ENCODE results near the gene NDUFV1. TPM values are rescaled to one million over a fixed set of nuclear protein-coding genes. Genes with fewer than 3 reads are reported as not detected.

Gene NDUFV1
- polyA plus RNA-seq, 2 of the 4 experiments (the other 2 are of a cell fraction), result 95.1 to 163 TPM

GRCh38 chr11:67614730-67615714 is 8.3 kb downstream of the NDUFV1 start (continued):
- TF ChIP-seq REST (IDR thresholded peaks at IDR 0.05), result no peak

- H3K4me2 ChIP-seq, result no peak overlapping the region
- no peak overlapping the region for H3K27ac ChIP-seq
- TF ChIP-seq SREBF2 (IDR thresholded peaks at IDR 0.05), result no peak
- no peak for TF ChIP-seq HES2 (IDR thresholded peaks at IDR 0.05)
- no peak for TF ChIP-seq KDM1A (IDR thresholded peaks at IDR 0.05; ENCODE audit: low read depth)
- TF ChIP-seq EHMT2 (IDR thresholded peaks at IDR 0.05; ENCODE audit: low read depth), result no peak
- no peak for TF ChIP-seq BCL3 (IDR thresholded peaks at IDR 0.05)
- TF ChIP-seq JUN (IDR thresholded peaks at IDR 0.05), result no peak
- no peak for TF ChIP-seq BHLHE40 (IDR thresholded peaks at IDR 0.05; ENCODE audit: low read depth, low read length)
- no peak overlapping the region for H3K4me3 ChIP-seq
- no peaks in the 10 kb centered on the region for H3K9me3 ChIP-seq
- peak in 1 of 2 experiments; percentile 2; a peak in 1 of 6 replicates for ATAC-seq
- ChIA-PET POLR2A (no interaction called here), CTCF (interaction anchor here (0.6 to 10.2 kb wide), 6 partner anchors 10 to 39 kb away, joined by 3 to 181 read pairs (median 11); partner anchors contain the start of genes GSTP1 and NUDT8)
- FAIRE-seq, result no peak
- DNase-seq (ENCODE audit: low read depth in 1 of 2, low spot score in 1 of 2), result no peak
- 84% methylated on average over 26 of the region's 34 CpGs for WGBS (ENCODE audit: missing lambda C conversion rate)
- H3K4me1 ChIP-seq, result no peaks in the 10 kb centered on the region
Observed at GRCh38 chr11:67615728-67616430, 9.1 kb downstream of the NDUFV1 start.

GRCh38 chr11:67616431-67617242 is 9.9 kb downstream of the NDUFV1 start:
- Histone ChIP-seq H3K4me3 (no peak overlapping the region), H3K4me2 (no peak overlapping the region), H3K27ac (no peak overlapping the region), H3K9me3 (no peaks in the 10 kb centered on the region), H3K4me1 (no peaks in the 10 kb centered on the region)
- POLR2A ChIA-PET, result no interaction called here
- FAIRE-seq (no peak), DNase-seq (ENCODE audit: low read depth in 1 of 2, low spot score in 1 of 2) (no peak), ATAC-seq (0 out of 6 replicates have a peak, but pooled peaks of 1 of the 2 experiments have one; percentile 7)
- 64% methylated on average over 11 of the region's 11 CpGs for WGBS (ENCODE audit: missing lambda C conversion rate)
- CTCF ChIA-PET, result interaction anchor here (0.6 to 10.2 kb wide), 6 partner anchors 9 to 45 kb away, joined by 3 to 181 read pairs (median 4); partner anchors contain the start of gene NUDT8
- TF ChIP-seq HOXB13 (CRISPR knock-in tag; IDR thresholded peaks at IDR 0.05; ENCODE audit: low read depth) (no peak), USF2 (IDR thresholded peaks at IDR 0.05) (no peak), ELK1 (IDR thresholded peaks at IDR 0.05; ENCODE audit: low read depth, low read length) (no peak), CTCF (IDR thresholded peaks at IDR 0.05) (no peak), E2F6 (IDR thresholded peaks at IDR 0.05; ENCODE audit: borderline replicate concordance, low read depth) (no peak), FOSB (CRISPR knock-in tag; IDR thresholded peaks at IDR 0.05) (no peak), MAX (IDR thresholded peaks at IDR 0.05) (no peak), POLR2A (IDR thresholded peaks at IDR 0.05; ENCODE audit: low read length) (no peak), EHMT2 (IDR thresholded peaks at IDR 0.05; ENCODE audit: low read depth) (no peak), BHLHE40 (IDR thresholded peaks at IDR 0.05; ENCODE audit: low read depth, low read length) (no peak), PBX3 (IDR thresholded peaks at IDR 0.05) (no peak), RARB (CRISPR knock-in tag; IDR thresholded peaks at IDR 0.05) (no peak)
